ENCODE measurements around the gene SLFN14.
"Not testable (repeated sequence)": the region's sequence is repeated elsewhere in the genome, so short reads cannot be mapped to it uniquely, and the experiment has no call there.

SLFN14 gene

DNA sequence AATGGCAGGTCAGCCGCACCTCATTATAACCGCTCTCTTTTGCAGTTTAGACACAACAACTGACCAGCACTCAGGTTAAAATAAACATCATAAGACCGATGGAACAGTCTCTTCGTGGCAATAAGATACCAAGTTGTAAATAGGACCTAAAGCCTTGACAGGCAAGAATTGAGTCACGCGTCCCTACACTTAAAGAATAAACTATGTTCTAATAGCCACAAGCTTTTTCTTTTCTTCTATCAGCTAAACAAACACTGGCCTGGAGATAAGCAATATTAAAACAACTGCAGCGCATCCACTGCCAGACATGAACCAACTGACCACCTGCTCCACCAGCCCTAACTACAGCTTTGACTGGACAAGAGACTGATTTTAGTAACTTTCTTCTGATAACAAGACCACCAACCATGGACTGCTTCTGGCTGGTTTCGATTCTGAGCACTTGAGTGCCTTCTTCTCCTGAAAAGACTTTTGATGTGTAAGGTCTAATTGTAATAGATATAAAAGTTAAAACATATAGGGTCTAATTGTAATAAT lies 40.6 kb downstream of the SLFN14 start:
- no peak overlapping the region for H4K91ac ChIP-seq (ENCODE audit: low read depth, low read length, poor library complexity)
- no peaks in the 10 kb centered on the region for H3K4me1 ChIP-seq (ENCODE audit: control insufficient read depth in 2 of 2, insufficient read depth in 1 of 2, low read depth in 1 of 2, low read length in 2 of 2)
- no peak overlapping the region for H2BK15ac ChIP-seq (ENCODE audit: low read length)
- H2AK5ac ChIP-seq (ENCODE audit: low read depth, low read length): no peak overlapping the region
- no peak overlapping the region for H3K27ac ChIP-seq (replicated peaks; ENCODE audit: low read length)
- no peak overlapping the region for H2BK120ac ChIP-seq (ENCODE audit: low read depth, low read length)
- H3K4me3 ChIP-seq (ENCODE audit: low read length in 2 of 2): no peak overlapping the region
- no peak overlapping the region for H3K18ac ChIP-seq (ENCODE audit: low read length)
- H2AFZ ChIP-seq (ENCODE audit: low read length): no peak overlapping the region
- no peak for DNase-seq (ENCODE audit: low spot score)
- H3K36me3 ChIP-seq (replicated peaks in 1 of 2; ENCODE audit: control insufficient read depth in 2 of 2, insufficient read depth in 2 of 2, low read length in 2 of 2): no peaks in the 10 kb centered on the region
- no CpG with 5 or more reads among the region's 8 CpGs for WGBS, 2 donors (ENCODE audit: extremely low coverage in 2 of 2, insufficient read length in 2 of 2, insufficient replicate concordance in 1 of 2)
- H2BK12ac ChIP-seq (ENCODE audit: low read length): no peak overlapping the region
- no peak overlapping the region for H3K9ac ChIP-seq (ENCODE audit: low read depth, low read length, poor library complexity)
- no peaks in the 10 kb centered on the region for H3K27me3 ChIP-seq (ENCODE audit: control insufficient read depth in 3 of 3, insufficient read depth in 3 of 3, low read depth in 1 of 3, low read length in 3 of 3)
- H3K79me1 ChIP-seq (ENCODE audit: low read depth, low read length): no peaks in the 10 kb centered on the region
- no peak overlapping the region for H3K4me2 ChIP-seq (ENCODE audit: insufficient read depth, low read length, poor library complexity, severe bottlenecking)
- no peak overlapping the region for H3K4ac ChIP-seq (ENCODE audit: low read length)
- H2BK5ac ChIP-seq (ENCODE audit: low read length): no peak overlapping the region
- no peaks in the 10 kb centered on the region for H3K9me3 ChIP-seq (replicated peaks in 1 of 2; ENCODE audit: control insufficient read depth in 2 of 2, insufficient read depth in 1 of 2, low read depth in 1 of 2, low read length in 2 of 2)
- no peak overlapping the region for H3K23ac ChIP-seq (ENCODE audit: low read depth, low read length, poor library complexity)
- no peak overlapping the region for H3K14ac ChIP-seq (ENCODE audit: low read length)
- H4K8ac ChIP-seq (ENCODE audit: low read depth, low read length): no peak overlapping the region

DNA sequence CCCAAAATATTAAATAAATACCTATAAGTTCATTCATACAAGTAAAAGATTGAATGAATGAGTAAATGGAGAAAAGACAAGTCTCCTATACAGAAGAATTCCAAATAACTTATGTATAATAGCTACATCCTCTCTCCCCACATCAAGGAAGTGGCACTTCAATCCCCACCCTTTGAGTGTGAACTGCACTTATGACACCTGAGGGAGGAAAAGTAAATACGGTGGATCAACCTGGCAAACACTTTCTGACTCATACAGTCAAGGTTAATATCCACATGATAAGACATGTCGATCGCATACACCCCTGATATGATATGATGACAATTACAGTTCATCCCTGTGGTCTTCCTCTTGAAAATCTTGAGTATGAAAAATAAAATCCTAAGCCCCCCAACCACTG lies 41.2 kb downstream of the SLFN14 start:
- H3K27me3 ChIP-seq (ENCODE audit: control insufficient read depth in 3 of 3, insufficient read depth in 3 of 3, low read depth in 1 of 3, low read length in 3 of 3): no peaks in the 10 kb centered on the region
- no peak overlapping the region for H2BK5ac ChIP-seq (ENCODE audit: low read length)
- H2AFZ ChIP-seq (ENCODE audit: low read length): no peak overlapping the region
- no peak overlapping the region for H2BK12ac ChIP-seq (ENCODE audit: low read length)
- no peak overlapping the region for H3K18ac ChIP-seq (ENCODE audit: low read length)
- no peaks in the 10 kb centered on the region for H3K79me1 ChIP-seq (ENCODE audit: low read depth, low read length)
- no peaks in the 10 kb centered on the region for H3K9me3 ChIP-seq (replicated peaks in 1 of 2; ENCODE audit: control insufficient read depth in 2 of 2, insufficient read depth in 1 of 2, low read depth in 1 of 2, low read length in 2 of 2)
- WGBS, 2 donors (ENCODE audit: extremely low coverage in 2 of 2, insufficient read length in 2 of 2, insufficient replicate concordance in 1 of 2): no CpG with 5 or more reads among the region's 3 CpGs
- no peaks in the 10 kb centered on the region for H3K36me3 ChIP-seq (replicated peaks in 1 of 2; ENCODE audit: control insufficient read depth in 2 of 2, insufficient read depth in 2 of 2, low read length in 2 of 2)
- no peak overlapping the region for H2AK5ac ChIP-seq (ENCODE audit: low read depth, low read length)
- no peak overlapping the region for H3K4me2 ChIP-seq (ENCODE audit: insufficient read depth, low read length, poor library complexity, severe bottlenecking)
- H2BK15ac ChIP-seq (ENCODE audit: low read length): no peak overlapping the region
- H3K9ac ChIP-seq (ENCODE audit: low read depth, low read length, poor library complexity): no peak overlapping the region
- no peak for DNase-seq (ENCODE audit: low spot score)
- H3K23ac ChIP-seq (ENCODE audit: low read depth, low read length, poor library complexity): no peak overlapping the region
- H2BK120ac ChIP-seq (ENCODE audit: low read depth, low read length): no peak overlapping the region
- no peak overlapping the region for H3K4ac ChIP-seq (ENCODE audit: low read length)
- H4K91ac ChIP-seq (ENCODE audit: low read depth, low read length, poor library complexity): no peak overlapping the region
- H3K4me1 ChIP-seq (ENCODE audit: control insufficient read depth in 2 of 2, insufficient read depth in 1 of 2, low read depth in 1 of 2, low read length in 2 of 2): no peaks in the 10 kb centered on the region
- H4K8ac ChIP-seq (ENCODE audit: low read depth, low read length): no peak overlapping the region
- H3K14ac ChIP-seq (ENCODE audit: low read length): no peak overlapping the region
- H3K27ac ChIP-seq (replicated peaks; ENCODE audit: low read length): no peak overlapping the region
- H3K4me3 ChIP-seq (ENCODE audit: low read length in 2 of 2): no peak overlapping the region

GRCh38 chr17:35518431-35518830 lies 42.2 kb downstream of the SLFN14 start:
- not testable (repeated sequence) for H2BK120ac ChIP-seq (ENCODE audit: low read depth, low read length); H3K36me3 ChIP-seq (replicated peaks in 1 of 2; ENCODE audit: control insufficient read depth in 2 of 2, insufficient read depth in 2 of 2, low read length in 2 of 2)

DNA sequence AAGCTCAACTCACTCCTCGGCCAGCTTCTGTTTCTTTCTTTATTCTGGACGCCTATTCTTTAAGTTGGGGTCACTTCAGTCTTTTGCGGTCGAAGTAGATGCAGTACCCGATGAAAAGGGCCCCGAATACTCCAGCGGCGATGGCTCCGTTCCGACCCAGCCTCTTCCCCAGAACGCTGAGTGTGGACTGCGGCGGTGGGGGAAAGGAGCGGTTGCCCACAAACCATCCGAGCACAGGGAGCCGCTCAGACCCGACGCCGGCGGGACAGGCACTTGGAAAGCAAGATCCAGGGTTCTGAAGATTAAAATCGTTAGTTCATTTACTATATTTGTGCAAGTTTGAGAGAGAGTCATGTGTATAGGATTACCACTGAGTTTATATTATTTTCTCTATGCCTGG lies 45.6 kb downstream of the SLFN14 start:
- no peak for DNase-seq (ENCODE audit: low spot score)
- Histone ChIP-seq H2BK120ac (ENCODE audit: low read depth, low read length) (no peak overlapping the region), H3K4me1 (ENCODE audit: control insufficient read depth in 2 of 2, insufficient read depth in 1 of 2, low read depth in 1 of 2, low read length in 2 of 2) (no peaks in the 10 kb centered on the region), H3K27me3 (ENCODE audit: control insufficient read depth in 3 of 3, insufficient read depth in 3 of 3, low read depth in 1 of 3, low read length in 3 of 3) (peaks cover 0 to 7% (median 0%) of the 10 kb centered on the region in 3 experiments), H3K9me3 (replicated peaks in 1 of 2; ENCODE audit: control insufficient read depth in 2 of 2, insufficient read depth in 1 of 2, low read depth in 1 of 2, low read length in 2 of 2) (no peaks in the 10 kb centered on the region), H3K4me2 (ENCODE audit: insufficient read depth, low read length, poor library complexity, severe bottlenecking) (no peak overlapping the region), H3K23ac (ENCODE audit: low read depth, low read length, poor library complexity) (no peak overlapping the region), H3K27ac (replicated peaks; ENCODE audit: low read length) (no peak overlapping the region), H3K4ac (ENCODE audit: low read length) (no peak overlapping the region), H2AK5ac (ENCODE audit: low read depth, low read length) (no peak overlapping the region), H4K8ac (ENCODE audit: low read depth, low read length) (no peak overlapping the region), H3K79me1 (ENCODE audit: low read depth, low read length) (no peaks in the 10 kb centered on the region), H3K14ac (ENCODE audit: low read length) (no peak overlapping the region), H2BK5ac (ENCODE audit: low read length) (no peak overlapping the region), H3K9ac (ENCODE audit: low read depth, low read length, poor library complexity) (no peak overlapping the region), H2BK12ac (ENCODE audit: low read length) (no peak overlapping the region), H3K18ac (ENCODE audit: low read length) (no peak overlapping the region), H4K91ac (ENCODE audit: low read depth, low read length, poor library complexity) (no peak overlapping the region), H3K36me3 (replicated peaks in 1 of 2; ENCODE audit: control insufficient read depth in 2 of 2, insufficient read depth in 2 of 2, low read length in 2 of 2) (no peaks in the 10 kb centered on the region), H2AFZ (ENCODE audit: low read length) (no peak overlapping the region), H3K4me3 (ENCODE audit: low read length in 2 of 2) (no peak overlapping the region), H2BK15ac (ENCODE audit: low read length) (no peak overlapping the region)
- no CpG with 5 or more reads among the region's 21 CpGs for WGBS, 2 donors (ENCODE audit: extremely low coverage in 2 of 2, insufficient read length in 2 of 2, insufficient replicate concordance in 1 of 2)

More at GRCh38 chr17:35518431-35518830, 42.2 kb downstream of the SLFN14 start:
- H2AK5ac ChIP-seq (ENCODE audit: low read depth, low read length); H3K14ac ChIP-seq (ENCODE audit: low read length); H3K27ac ChIP-seq (replicated peaks; ENCODE audit: low read length); H3K18ac ChIP-seq (ENCODE audit: low read length); H2AFZ ChIP-seq (ENCODE audit: low read length); H2BK15ac ChIP-seq (ENCODE audit: low read length); H3K4me2 ChIP-seq (ENCODE audit: insufficient read depth, low read length, poor library complexity, severe bottlenecking); H3K4ac ChIP-seq (ENCODE audit: low read length); H3K4me1 ChIP-seq (ENCODE audit: control insufficient read depth in 2 of 2, insufficient read depth in 1 of 2, low read depth in 1 of 2, low read length in 2 of 2); H3K9me3 ChIP-seq (replicated peaks in 1 of 2; ENCODE audit: control insufficient read depth in 2 of 2, insufficient read depth in 1 of 2, low read depth in 1 of 2, low read length in 2 of 2); H4K8ac ChIP-seq (ENCODE audit: low read depth, low read length); H3K27me3 ChIP-seq (ENCODE audit: control insufficient read depth in 3 of 3, insufficient read depth in 3 of 3, low read depth in 1 of 3, low read length in 3 of 3); H3K23ac ChIP-seq (ENCODE audit: low read depth, low read length, poor library complexity); H2BK12ac ChIP-seq (ENCODE audit: low read length); H4K91ac ChIP-seq (ENCODE audit: low read depth, low read length, poor library complexity); H3K4me3 ChIP-seq (ENCODE audit: low read length in 2 of 2); H2BK5ac ChIP-seq (ENCODE audit: low read length); H3K9ac ChIP-seq (ENCODE audit: low read depth, low read length, poor library complexity); H3K79me1 ChIP-seq (ENCODE audit: low read depth, low read length); DNase-seq (ENCODE audit: low spot score): not testable (repeated sequence)
- WGBS, 2 donors (ENCODE audit: extremely low coverage in 2 of 2, insufficient read length in 2 of 2, insufficient replicate concordance in 1 of 2): no CpG with 5 or more reads among the region's 5 CpGs

All from neuronal stem cell (in vitro differentiated cells).